GM19452 (cell line): Measurements from ENCODE around the gene FABP1.

ENCODE experiments used
- ATAC-seq: cut with Tn5 transposase; IDR thresholded peaks from one replicate; pipeline ENCODE4 v1.9.1; 2021; ENCODE audit not compliant: unreplicated experiment

The FABP1 gene

DNA sequence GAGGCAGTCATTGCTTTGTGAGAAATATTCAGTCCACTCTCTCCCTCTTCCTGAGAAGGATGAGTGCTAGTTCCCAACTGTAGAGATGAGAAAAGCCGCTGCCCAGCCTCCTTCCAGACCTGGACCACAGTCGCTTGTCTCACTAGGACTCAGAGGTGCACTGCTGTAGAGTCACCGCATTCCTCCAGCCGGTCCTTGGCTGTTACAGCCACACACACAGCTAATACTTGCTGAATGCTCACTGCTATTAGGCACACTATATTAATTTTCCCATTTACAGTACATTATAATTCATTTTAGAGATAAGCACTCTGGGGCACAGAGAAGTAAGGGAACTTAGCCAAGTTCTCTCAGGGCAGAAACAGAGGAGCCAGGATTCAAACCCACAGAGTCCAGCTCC is 10.0 kb upstream of the FABP1 start:
- no peak for ATAC-seq

DNA sequence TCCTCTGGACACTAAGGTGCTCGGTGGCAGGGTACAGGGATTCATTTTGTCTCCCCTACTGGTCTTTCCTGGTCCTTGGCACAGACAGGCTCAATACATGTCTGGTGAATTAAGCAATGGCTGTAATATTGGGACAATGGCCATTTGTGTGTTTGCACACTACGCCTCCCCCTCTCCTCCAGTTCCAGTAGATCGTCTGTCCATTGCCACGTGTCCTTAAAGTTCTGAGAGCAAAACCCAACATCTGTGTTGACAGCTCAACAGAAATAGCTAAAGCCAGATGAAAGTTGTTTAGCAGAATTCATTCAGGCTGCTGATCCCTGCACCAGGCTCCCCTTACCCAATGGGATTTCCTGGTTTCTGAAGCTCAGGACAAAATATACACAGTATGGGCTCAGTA is 9.0 kb upstream of the FABP1 start:
- no peak for ATAC-seq

- no peak for ATAC-seq
Observed at GRCh38 chr2:88133875-88134274, 6.0 kb upstream of the FABP1 start.

- ATAC-seq = no peak
Observed at GRCh38 chr2:88131999-88132368, 4.1 kb upstream of the FABP1 start.

GRCh38 chr2:88131201-88131998 is 3.5 kb upstream of the FABP1 start:
- ATAC-seq = no peak

DNA sequence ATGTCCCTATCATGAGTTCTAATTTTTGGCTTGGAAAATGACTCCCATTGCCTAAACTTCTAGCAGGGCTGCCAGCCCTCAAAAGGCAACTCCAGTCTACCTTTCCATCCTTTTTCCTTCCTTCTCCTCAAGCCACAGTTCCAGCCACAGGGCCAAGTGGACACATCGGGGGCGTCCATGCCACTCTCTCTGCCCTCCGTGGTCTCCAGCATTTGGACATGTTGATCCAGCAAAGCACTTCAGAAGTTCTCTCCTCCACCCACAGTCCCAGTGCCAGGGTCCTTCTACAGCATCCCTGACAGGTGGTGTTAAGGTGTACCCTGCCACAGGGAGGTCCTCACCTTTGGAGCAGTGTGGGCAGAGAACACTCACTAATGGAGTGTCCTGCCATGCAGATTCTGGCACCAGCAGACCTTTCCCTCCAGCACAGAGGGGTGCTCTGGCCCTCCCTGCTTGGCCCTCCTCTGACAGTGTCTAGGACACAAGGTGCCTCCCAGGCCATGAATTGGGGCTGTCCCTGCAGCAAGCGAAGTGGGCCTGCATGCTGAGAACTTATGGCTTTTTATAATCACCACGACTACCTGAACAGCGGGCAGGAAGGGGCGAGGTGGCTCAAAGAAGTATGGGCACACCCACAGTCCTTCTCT is 1.6 kb upstream of the FABP1 start:
- ATAC-seq = no peak

GRCh38 chr2:88128654-88129312 is 921 bp upstream of the FABP1 start:
- ATAC-seq = no peak

DNA sequence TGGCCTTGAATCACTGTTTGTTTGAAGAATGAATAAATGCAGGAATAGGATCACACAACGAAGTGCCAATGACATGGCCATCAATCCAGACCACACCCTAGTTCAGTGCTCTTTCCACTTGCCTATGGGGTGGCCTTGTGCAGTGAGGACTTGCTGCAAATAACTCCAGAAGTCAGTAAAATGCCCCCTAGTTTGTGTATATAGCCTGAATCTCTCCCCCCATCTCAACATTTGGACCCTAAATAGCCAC is 299 bp downstream of the FABP1 start:
- no peak for ATAC-seq

- ATAC-seq = no peak
Observed at GRCh38 chr2:88126772-88127637, 857 bp downstream of the FABP1 start.

DNA sequence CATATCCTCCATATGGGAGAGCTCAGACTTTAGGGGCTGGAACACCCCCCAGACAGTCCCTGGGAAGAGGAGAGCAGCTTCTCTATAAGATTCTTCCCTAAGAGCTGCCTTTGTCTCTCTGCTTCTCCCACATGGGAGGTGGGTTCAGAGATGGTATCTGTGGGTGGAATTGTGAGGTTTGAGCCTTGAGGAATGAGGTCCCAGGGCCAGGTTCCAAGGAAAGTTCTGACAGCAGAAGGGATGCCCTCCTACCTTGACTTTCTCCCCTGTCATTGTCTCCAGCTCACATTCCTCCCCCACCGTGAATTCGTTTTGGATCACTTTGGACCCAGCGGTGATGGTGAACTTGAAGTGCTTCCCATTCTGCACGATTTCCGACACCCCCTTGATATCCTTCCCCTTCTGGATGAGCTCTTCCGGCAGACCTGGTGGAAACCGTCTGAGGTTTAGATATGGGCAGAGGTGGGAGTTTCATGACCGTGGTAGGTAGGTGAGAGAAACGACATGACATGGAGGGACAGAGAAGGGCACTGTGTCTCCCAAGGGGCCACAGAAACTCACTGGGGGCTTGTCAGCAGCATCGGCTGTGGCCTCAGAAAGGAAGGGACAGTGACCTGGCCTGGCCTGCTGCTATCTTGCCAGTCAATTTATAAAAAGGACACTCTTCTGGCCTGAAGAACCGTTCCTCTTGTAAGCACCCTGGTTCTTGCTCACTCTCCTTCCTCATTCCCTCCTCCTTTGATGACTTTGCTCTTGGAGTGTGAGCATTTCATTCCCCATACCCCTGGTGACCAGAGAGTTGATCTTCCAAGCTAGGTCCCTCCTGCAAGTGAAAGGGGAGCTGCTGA is 1.7 kb downstream of the FABP1 start:
- no peak for ATAC-seq

GRCh38 chr2:88125344-88125923 is 2.4 kb downstream of the FABP1 start:
- no peak for ATAC-seq

DNA sequence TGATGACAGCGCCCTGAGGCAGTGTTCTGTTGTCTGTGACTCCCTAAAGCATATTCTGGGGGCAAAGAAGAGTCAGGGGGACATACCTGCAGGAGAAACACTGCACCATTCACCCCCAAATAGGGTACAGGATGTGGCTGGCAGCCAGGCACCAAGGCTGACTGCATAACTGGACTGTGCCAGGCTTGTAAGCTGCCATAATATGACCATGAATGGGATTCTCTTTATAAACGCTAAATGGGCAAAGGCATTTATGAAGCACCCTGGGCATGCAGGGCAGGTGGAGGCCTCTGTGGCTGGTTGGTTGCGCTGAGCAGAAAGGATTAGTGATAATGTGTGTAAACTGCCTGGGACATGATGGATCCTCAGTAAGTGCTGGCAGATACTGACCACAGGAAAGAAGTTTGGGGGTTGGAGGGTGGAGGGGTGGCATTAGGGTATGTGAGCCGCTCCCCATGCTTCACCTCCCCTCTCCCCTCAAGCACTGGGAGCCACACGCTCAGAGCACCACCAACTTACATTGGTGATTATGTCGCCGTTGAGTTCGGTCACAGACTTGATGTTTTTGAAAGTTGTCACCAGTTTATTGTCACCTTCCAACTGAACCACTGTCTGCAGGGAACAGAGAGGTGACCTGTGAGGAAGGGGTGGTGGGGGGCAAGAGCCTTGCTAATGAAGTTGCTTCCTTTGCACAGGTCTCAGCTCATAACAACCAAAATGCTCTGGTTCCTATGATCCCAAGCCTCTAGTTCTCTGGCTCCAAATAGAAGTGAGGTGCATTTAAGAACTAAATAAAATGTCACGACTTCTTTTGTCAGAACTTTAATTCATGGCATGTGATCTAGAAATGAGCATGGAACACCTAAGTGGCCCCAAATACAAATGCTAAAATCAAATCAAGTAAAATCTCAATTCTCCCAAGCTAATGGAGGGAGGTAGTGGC is 3.6 kb downstream of the FABP1 start:
- ATAC-seq = no peak

GRCh38 chr2:88123164-88123974 is 4.5 kb downstream of the FABP1 start:
- ATAC-seq = no peak

- no peak for ATAC-seq
Observed at GRCh38 chr2:88122141-88122884, 5.5 kb downstream of the FABP1 start.

DNA sequence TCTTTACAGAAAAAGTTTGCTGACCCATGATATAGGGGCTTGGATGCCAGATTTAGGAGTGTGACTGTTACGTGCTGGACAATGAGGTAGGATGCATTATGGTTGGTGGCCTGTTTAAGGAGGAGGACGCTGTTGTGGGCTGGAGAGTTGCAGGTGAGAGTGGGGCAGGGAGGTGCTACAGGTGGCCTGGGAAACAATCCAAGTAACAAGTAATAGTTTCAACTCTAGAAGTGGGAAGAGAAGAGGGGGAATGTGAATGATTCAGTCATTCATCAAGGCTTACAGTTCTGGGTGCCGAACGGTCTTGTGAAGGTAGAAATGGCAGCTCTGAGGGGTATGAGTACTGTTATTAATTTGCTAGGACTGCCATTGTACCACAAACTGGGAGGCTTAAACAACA is 6.2 kb downstream of the FABP1 start:
- no peak for ATAC-seq

DNA sequence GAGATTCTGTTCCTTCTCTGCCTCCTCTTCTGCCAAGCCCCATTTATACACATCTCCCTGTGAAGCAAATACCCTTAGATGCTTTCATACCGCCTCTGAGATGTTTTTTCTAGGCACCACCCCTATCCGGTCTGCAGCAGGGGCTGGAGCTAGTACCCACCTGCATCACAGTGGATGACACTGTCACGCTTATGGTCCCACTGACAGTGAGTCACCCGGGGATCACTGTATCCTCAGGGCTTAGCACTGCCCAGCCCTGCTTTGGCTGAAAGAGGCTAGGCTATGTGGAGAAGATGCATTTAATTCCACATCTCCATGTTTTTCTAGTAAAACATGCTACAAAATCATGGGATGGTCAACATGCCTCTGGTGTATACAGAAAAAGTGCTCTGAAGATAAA is 9.9 kb downstream of the FABP1 start:
- no peak for ATAC-seq

DNA sequence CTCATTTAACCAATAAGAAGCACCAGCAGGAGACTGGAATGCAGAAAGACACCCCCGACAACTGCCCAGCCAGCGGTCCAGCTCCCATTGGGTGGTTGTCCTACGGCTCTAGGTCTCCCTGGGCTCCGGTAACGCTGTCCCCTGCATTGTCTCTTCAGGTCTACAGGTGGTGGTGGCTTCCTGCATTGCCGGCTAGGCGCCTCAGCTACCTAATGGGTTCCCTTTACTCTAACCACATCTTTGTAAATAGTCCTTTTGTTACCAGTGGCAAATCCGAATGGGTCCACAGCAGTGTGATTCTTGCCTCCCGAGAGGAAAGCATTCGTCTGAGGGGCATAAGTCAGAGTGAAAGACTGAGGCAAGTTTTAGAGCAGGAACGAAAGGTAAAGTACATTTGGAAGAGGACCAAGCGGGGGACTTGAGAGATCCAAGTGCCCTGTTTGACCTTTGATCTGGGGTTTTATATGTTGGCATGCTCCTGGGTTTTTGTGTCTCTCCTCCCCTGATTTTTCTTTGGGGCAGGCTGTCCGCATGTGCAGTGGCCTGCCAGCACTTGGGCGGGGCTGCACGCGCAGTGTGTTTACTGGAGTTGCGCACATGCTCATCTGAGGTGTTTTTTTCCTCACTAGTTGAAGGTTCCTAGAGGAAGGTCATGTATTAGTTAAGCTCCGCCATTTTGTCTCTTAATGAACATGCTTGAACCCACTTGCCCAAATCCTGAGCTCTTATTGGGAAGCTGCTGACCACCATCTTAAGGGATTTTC is 11.0 kb downstream of the FABP1 start:
- ATAC-seq = no peak
